HG02884 (cell line): ENCODE results near the gene CCDC112.
"Not testable (repeated sequence)": the region's sequence is repeated elsewhere in the genome, so short reads cannot be mapped to it uniquely, and the experiment has no call there.

ENCODE experiments used
- ATAC-seq: cut with Tn5 transposase; IDR thresholded peaks from one replicate; pipeline ENCODE4 v1.9.1; 2021; ENCODE audit warnings: mild to moderate bottlenecking, moderate library complexity; ENCODE audit not compliant: unreplicated experiment

CCDC112 gene

GRCh38 chr5:115263078-115263380 lies 33.4 kb downstream of the CCDC112 start:
- ATAC-seq = no peak

- peak; percentile 86 for ATAC-seq
Measured at GRCh38 chr5:115262321-115263077, 34.0 kb downstream of the CCDC112 start, which contains the start of gene PGGT1B. Gene PGGT1B, minus strand, starts transcription at chr5:115262877. Its CDS starts 26 bp downstream, at chr5:115262851.

GRCh38 chr5:115262011-115262320 lies 34.5 kb downstream of the CCDC112 start:
- ATAC-seq = peak; percentile 34

- no peak for ATAC-seq
Measured at GRCh38 chr5:115260248-115260647, 36.2 kb downstream of the CCDC112 start.

GRCh38 chr5:115257981-115258380 lies 38.5 kb downstream of the CCDC112 start:
- ATAC-seq = no peak

- ATAC-seq = not testable (repeated sequence)
Measured at GRCh38 chr5:115249379-115249778, 47.1 kb downstream of the CCDC112 start.

GRCh38 chr5:115246361-115246991 lies 50.0 kb downstream of the CCDC112 start:
- ATAC-seq = peak; percentile 60

GRCh38 chr5:115243412-115243811 lies 53.0 kb downstream of the CCDC112 start:
- ATAC-seq = peak; percentile 87

- ATAC-seq = no peak
Measured at GRCh38 chr5:115241881-115242642, 54.4 kb downstream of the CCDC112 start.

GRCh38 chr5:115237066-115237465 lies 59.4 kb downstream of the CCDC112 start:
- ATAC-seq = no peak

GRCh38 chr5:115236599-115236998 lies 59.9 kb downstream of the CCDC112 start:
- no peak for ATAC-seq

- no peak for ATAC-seq
Measured at GRCh38 chr5:115231598-115231997, 64.9 kb downstream of the CCDC112 start.

- ATAC-seq = no peak
Measured at GRCh38 chr5:115229606-115230005, 66.8 kb downstream of the CCDC112 start.

- ATAC-seq = no peak
Measured at GRCh38 chr5:115227281-115227680, 69.2 kb downstream of the CCDC112 start.
